GM18858 (cell line): ENCODE measurements around the gene RIMKLB.
"Not testable (repeated sequence)": the region's sequence is repeated elsewhere in the genome, so short reads cannot be mapped to it uniquely, and the experiment has no call there.

Source experiments
- ATAC-seq: cut with Tn5 transposase; IDR thresholded peaks from one replicate; pipeline ENCODE4 v1.9.1; 2021; ENCODE audit not compliant: unreplicated experiment

The RIMKLB gene

GRCh38 chr12:8770499-8770898 is 72.7 kb downstream of the RIMKLB start:
- no peak for ATAC-seq

GRCh38 chr12:8771072-8771471 is 73.3 kb downstream of the RIMKLB start:
- ATAC-seq, result no peak

GRCh38 chr12:8773461-8773860 is 75.7 kb downstream of the RIMKLB start:
- no peak for ATAC-seq

GRCh38 chr12:8779281-8779680 is 81.5 kb downstream of the RIMKLB start:
- no peak for ATAC-seq

GRCh38 chr12:8779862-8780261 is 82.1 kb downstream of the RIMKLB start:
- ATAC-seq, result no peak

- ATAC-seq, result no peak
Measured at GRCh38 chr12:8780389-8780788, 82.6 kb downstream of the RIMKLB start.

- no peak for ATAC-seq
Measured at GRCh38 chr12:8781381-8782127, 83.8 kb downstream of the RIMKLB start.

- ATAC-seq, result no peak
Measured at GRCh38 chr12:8784290-8784888, 86.6 kb downstream of the RIMKLB start.

- ATAC-seq, result no peak
Measured at GRCh38 chr12:8785499-8785898, 87.7 kb downstream of the RIMKLB start.

GRCh38 chr12:8787206-8787605 is 89.4 kb downstream of the RIMKLB start:
- not testable (repeated sequence) for ATAC-seq

GRCh38 chr12:8788706-8789105 is 90.9 kb downstream of the RIMKLB start:
- ATAC-seq, result not testable (repeated sequence)

GRCh38 chr12:8789341-8790013 is 91.7 kb downstream of the RIMKLB start:
- not testable (repeated sequence) for ATAC-seq

- ATAC-seq, result not testable (repeated sequence)
Measured at GRCh38 chr12:8793226-8793625, 95.4 kb downstream of the RIMKLB start.

GRCh38 chr12:8794611-8795010 is 96.8 kb downstream of the RIMKLB start:
- ATAC-seq, result not testable (repeated sequence)

GRCh38 chr12:8796831-8797626 is 99.2 kb downstream of the RIMKLB start:
- ATAC-seq, result no peak

- not testable (repeated sequence) for ATAC-seq
Measured at GRCh38 chr12:8801213-8801612, 103.4 kb downstream of the RIMKLB start.

- ATAC-seq, result not testable (repeated sequence)
Measured at GRCh38 chr12:8804833-8805232, 107.0 kb downstream of the RIMKLB start.

- ATAC-seq, result not testable (repeated sequence)
Measured at GRCh38 chr12:8805487-8805886, 107.7 kb downstream of the RIMKLB start.

- ATAC-seq, result not testable (repeated sequence)
Measured at GRCh38 chr12:8807084-8807483, 109.3 kb downstream of the RIMKLB start.

- not testable (repeated sequence) for ATAC-seq
Measured at GRCh38 chr12:8810112-8810511, 112.3 kb downstream of the RIMKLB start.
